HepG2 (cell line): Measurements from ENCODE around the gene WDFY1. TPM values are rescaled to one million over a fixed set of nuclear protein-coding genes. Genes with fewer than 3 reads are reported as not detected.

Experiments used
- CEBPG ChIP-seq: IDR thresholded peaks from 2 replicates; pipeline ENCODE4 v1.6.1; 2016
- CHCHD3 ChIP-seq: sonication (generic); formaldehyde crosslinking; IDR thresholded peaks from 2 replicates; pipeline ENCODE4 v1.8.0; 2022; ENCODE audit warnings: mild to moderate bottlenecking, missing genetic modification reagents, moderate library complexity
- ERF ChIP-seq: IDR thresholded peaks from 2 replicates; pipeline ENCODE4 v1.6.1; 2018; ENCODE audit warnings: missing biosample characterization, missing genetic modification reagents
- GATAD1 ChIP-seq: IDR thresholded peaks from 2 replicates; pipeline ENCODE4 v1.6.1; 2016; ENCODE audit warnings: missing genetic modification reagents, missing compliant biosample characterization
- GATAD2A ChIP-seq: IDR thresholded peaks from 2 replicates; pipeline ENCODE4 v1.6.1; 2016
- HNF4G ChIP-seq, 2 experiments: sonication (generic) in 1 of 2; formaldehyde crosslinking in 1 of 2; IDR thresholded peaks; 2 replicates each; pipeline versions ENCODE4 v1.4.0 to v1.6.1; 2011 to 2020; ENCODE audit warnings: borderline replicate concordance in 2 of 2, low read depth in 2 of 2, mild to moderate bottlenecking in 2 of 2, low read length in 1 of 2, missing genetic modification reagents in 1 of 2, moderate library complexity in 1 of 2
- MAZ ChIP-seq, 2 experiments: sonication (generic) in 1 of 2; formaldehyde crosslinking in 1 of 2; IDR thresholded peaks; 2 replicates each; pipeline versions ENCODE4 v1.5.0 to v1.6.1; 2012 to 2020; ENCODE audit warnings: low read depth in 2 of 2, mild to moderate bottlenecking in 2 of 2, borderline replicate concordance in 1 of 2, improper control_type of control experiment in 1 of 2, low read length in 1 of 2, missing genetic modification reagents in 1 of 2, moderate library complexity in 1 of 2
- NPAS2 ChIP-seq: sonication (generic); formaldehyde crosslinking; IDR thresholded peaks from 2 replicates; pipeline ENCODE4 v1.8.0; 2022; ENCODE audit warnings: mild to moderate bottlenecking, missing genetic modification reagents, borderline replicate concordance
- PHF20 ChIP-seq: sonication (generic); formaldehyde crosslinking; IDR thresholded peaks from 2 replicates; pipeline ENCODE4 v1.5.0; 2020; ENCODE audit warnings: mild to moderate bottlenecking, missing genetic modification reagents
- RFX5 ChIP-seq: IDR thresholded peaks from 2 replicates; pipeline ENCODE4 v1.6.1; 2011; ENCODE audit warnings: low read depth, low read length, improper control_type of control experiment
- TP53 ChIP-seq: sonication (generic); formaldehyde crosslinking; conservative IDR thresholded peaks from 2 replicates; pipeline ENCODE4 v1.4.0; 2020; ENCODE audit warnings: missing genetic modification reagents
- YEATS2 ChIP-seq: sonication (generic); formaldehyde crosslinking; IDR thresholded peaks from 2 replicates; pipeline ENCODE4 v1.4.0; 2020; ENCODE audit warnings: missing genetic modification reagents, borderline replicate concordance
- ZNF317 ChIP-seq: sonication (generic); formaldehyde crosslinking; IDR thresholded peaks from 2 replicates; pipeline ENCODE4 v1.5.0; 2020; ENCODE audit warnings: mild to moderate bottlenecking, missing genetic modification reagents
- ZNF343 ChIP-seq: sonication (generic); formaldehyde crosslinking; IDR thresholded peaks from 2 replicates; pipeline ENCODE4 v1.4.0; 2020; ENCODE audit warnings: mild to moderate bottlenecking, missing genetic modification reagents
- ZNF383 ChIP-seq: sonication (generic); formaldehyde crosslinking; IDR thresholded peaks from 2 replicates; pipeline ENCODE4 v1.4.0; 2020; ENCODE audit warnings: missing genetic modification reagents, mild to moderate bottlenecking, borderline replicate concordance
- ZNF446 ChIP-seq: sonication (generic); formaldehyde crosslinking; IDR thresholded peaks from 2 replicates; pipeline ENCODE4 v1.5.0; 2020; ENCODE audit warnings: mild to moderate bottlenecking, missing genetic modification reagents
- ZNF652 ChIP-seq: IDR thresholded peaks from 2 replicates; pipeline ENCODE4 v1.6.1; 2016; ENCODE audit warnings: low read depth, borderline replicate concordance
- ZNF776 ChIP-seq: sonication (generic); formaldehyde crosslinking; IDR thresholded peaks from 2 replicates; pipeline ENCODE4 v1.4.0; 2020; ENCODE audit warnings: mild to moderate bottlenecking, missing genetic modification reagents
- ZNF780A ChIP-seq: sonication (generic); formaldehyde crosslinking; IDR thresholded peaks from 2 replicates; pipeline ENCODE4 v1.8.0; 2022; ENCODE audit warnings: mild to moderate bottlenecking, missing genetic modification reagents, moderate library complexity
- ZNF790 ChIP-seq: sonication (generic); formaldehyde crosslinking; IDR thresholded peaks from 2 replicates; pipeline ENCODE4 v1.8.0; 2022; ENCODE audit warnings: missing genetic modification reagents, mild to moderate bottlenecking, borderline replicate concordance
- ZNF879 ChIP-seq: sonication (generic); formaldehyde crosslinking; IDR thresholded peaks from 2 replicates; pipeline ENCODE4 v1.8.1; 2023; ENCODE audit warnings: missing genetic modification reagents
- ZNF883 ChIP-seq: sonication (generic); formaldehyde crosslinking; IDR thresholded peaks from 2 replicates; pipeline ENCODE4 v1.5.1; 2020; ENCODE audit warnings: mild to moderate bottlenecking, missing genetic modification reagents; ENCODE audit errors: not compliant biosample characterization
- ZSCAN31 ChIP-seq: sonication (generic); formaldehyde crosslinking; IDR thresholded peaks from 2 replicates; pipeline ENCODE4 v1.5.0; 2020; ENCODE audit warnings: low read depth, mild to moderate bottlenecking, missing genetic modification reagents
- polyA plus RNA-seq, 8 experiments: library from polyadenylated mRNA; depleted of rRNA in 3 of 8; stranded (reverse) in 7 of 8; unstranded in 1 of 8; fragments of >200 nt; fragmentation: Illumina TruSeq in 4 of 8; extraction: Trizol in 4 of 8; gene quantifications; 2 replicates each; pipeline versions ENCODE4 v1.2.1 to v1.2.3, GENCODE V29; 2011 to 2016; ENCODE audit warnings: low read depth in 4 of 8, missing spikeins in 1 of 8, mixed read lengths in 1 of 8; ENCODE audit not compliant: insufficient read depth in 1 of 8
- total RNA-seq, 5 experiments: library from RNA; depleted of rRNA; stranded (reverse); fragments of >200 nt; fragmentation: Illumina TruSeq; extraction: Trizol; gene quantifications; 2 replicates each; pipeline ENCODE4 v1.2.3, GENCODE V29; 2016; ENCODE audit warnings: low read depth in 1 of 5
- TF ChIP-seq, protein P1 (sequence below): IDR thresholded peaks from 2 replicates; pipeline ENCODE4 v1.6.1; 2016; ENCODE audit warnings: missing compliant biosample characterization, missing genetic modification reagents, borderline replicate concordance
- TF ChIP-seq, protein P2 (sequence below): sonication (generic); formaldehyde crosslinking; IDR thresholded peaks from 2 replicates; pipeline ENCODE4 v1.8.1; 2022; ENCODE audit warnings: mild to moderate bottlenecking, missing genetic modification reagents
- TF ChIP-seq, protein P3 (sequence below): sonication (generic); formaldehyde crosslinking; IDR thresholded peaks from 2 replicates; pipeline ENCODE4 v1.5.0; 2020; ENCODE audit warnings: mild to moderate bottlenecking, missing genetic modification reagents, borderline replicate concordance

Gene WDFY1
- total and polyA plus RNA-seq, 2 of the 13 experiments (the other 11 are each of a cell fraction or from before 2014, with no cell fraction given), result 77.0 to 78.4 TPM

DNA sequence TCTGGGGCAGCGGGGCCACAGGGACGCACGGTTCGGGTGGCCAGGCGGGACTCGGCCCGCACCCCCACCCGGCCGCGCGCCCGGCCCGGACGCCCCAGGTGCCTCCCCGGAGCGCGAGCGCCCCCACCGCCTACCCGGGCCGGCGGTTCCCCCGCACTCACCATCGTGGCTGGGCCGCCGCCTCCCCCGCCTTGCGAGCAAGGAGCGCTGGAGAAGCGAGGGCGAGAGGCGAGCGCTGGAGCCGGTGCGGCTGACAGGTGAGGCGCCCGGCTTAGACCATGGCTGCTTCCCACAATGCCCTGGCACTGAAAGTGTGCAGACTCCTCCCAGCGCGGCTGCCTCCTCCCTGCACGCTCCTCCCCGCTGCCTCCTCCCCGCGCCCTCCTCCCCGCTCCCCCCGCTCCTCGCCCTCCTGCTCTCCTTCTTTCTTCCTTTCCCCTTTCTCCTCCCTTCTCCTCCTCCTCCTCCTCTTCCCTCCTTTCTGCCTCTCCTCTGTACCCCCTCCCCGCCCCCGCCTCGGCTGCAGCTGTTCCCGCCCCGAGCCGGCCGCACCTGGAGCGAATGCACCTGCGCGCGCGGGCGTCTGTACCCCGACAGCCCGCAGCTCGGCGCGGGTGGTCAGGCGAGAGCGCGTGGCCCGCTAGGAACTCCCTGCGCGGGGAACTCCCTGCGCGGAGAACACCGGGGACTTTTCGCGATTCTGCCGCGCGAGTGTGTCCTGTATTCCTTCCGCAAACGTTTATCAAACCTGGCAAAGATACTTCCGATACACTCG is 107.7 kb downstream of the WDFY1 start, which contains the start of gene AP1S3 (continued):
- TF ChIP-seq, protein P1, sequence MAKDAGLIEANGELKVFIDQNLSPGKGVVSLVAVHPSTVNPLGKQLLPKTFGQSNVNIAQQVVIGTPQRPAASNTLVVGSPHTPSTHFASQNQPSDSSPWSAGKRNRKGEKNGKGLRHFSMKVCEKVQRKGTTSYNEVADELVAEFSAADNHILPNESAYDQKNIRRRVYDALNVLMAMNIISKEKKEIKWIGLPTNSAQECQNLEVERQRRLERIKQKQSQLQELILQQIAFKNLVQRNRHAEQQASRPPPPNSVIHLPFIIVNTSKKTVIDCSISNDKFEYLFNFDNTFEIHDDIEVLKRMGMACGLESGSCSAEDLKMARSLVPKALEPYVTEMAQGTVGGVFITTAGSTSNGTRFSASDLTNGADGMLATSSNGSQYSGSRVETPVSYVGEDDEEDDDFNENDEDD (CRISPR knock-in tag), result peak; percentile 55; the same call in 1 of the 2 replicates
- TF ChIP-seq ZNF879 (CRISPR knock-in tag) (no peak), HNF4G (IDR thresholded peaks at IDR 0.05; ENCODE audit: borderline replicate concordance, low read depth, low read length) (no peak), HNF4G (CRISPR knock-in tag; IDR thresholded peaks at IDR 0.05; ENCODE audit: borderline replicate concordance, low read depth) (no peak), GATAD2A (CRISPR knock-in tag) (0 out of 2 replicates have a peak, but pooled peaks have one; percentile 5), ZSCAN31 (CRISPR knock-in tag) (peak; percentile 37), ZNF317 (CRISPR knock-in tag) (no peak), MAZ (IDR thresholded peaks at IDR 0.05; ENCODE audit: borderline replicate concordance, low read depth, low read length) (no peak), MAZ (CRISPR knock-in tag; IDR thresholded peaks at IDR 0.05; ENCODE audit: low read depth) (peak; percentile 81), GATAD1 (0 out of 2 replicates have a peak, but pooled peaks have one; percentile 40), TP53 (no peak), NPAS2 (CRISPR knock-in tag) (no peak), RFX5 (no peak), ERF (CRISPR knock-in tag) (no peak), ZNF446 (CRISPR knock-in tag) (no peak), YEATS2 (no peak; the same call in 1 of the 2 replicates), ZNF883 (CRISPR knock-in tag) (peak; percentile 45), PHF20 (no peak), ZNF652 (CRISPR knock-in tag) (peak; percentile 58), ZNF383 (no peak), ZNF780A (0 out of 2 replicates have a peak, but pooled peaks have one; percentile 9), ZNF790 (no peak; the same call in 1 of the 2 replicates), CEBPG (no peak), CHCHD3 (no peak), ZNF776 (CRISPR knock-in tag) (peak; percentile 74; the same call in 1 of the 2 replicates), ZNF343 (no peak; the same call in 1 of the 2 replicates)
- TF ChIP-seq, protein P2, sequence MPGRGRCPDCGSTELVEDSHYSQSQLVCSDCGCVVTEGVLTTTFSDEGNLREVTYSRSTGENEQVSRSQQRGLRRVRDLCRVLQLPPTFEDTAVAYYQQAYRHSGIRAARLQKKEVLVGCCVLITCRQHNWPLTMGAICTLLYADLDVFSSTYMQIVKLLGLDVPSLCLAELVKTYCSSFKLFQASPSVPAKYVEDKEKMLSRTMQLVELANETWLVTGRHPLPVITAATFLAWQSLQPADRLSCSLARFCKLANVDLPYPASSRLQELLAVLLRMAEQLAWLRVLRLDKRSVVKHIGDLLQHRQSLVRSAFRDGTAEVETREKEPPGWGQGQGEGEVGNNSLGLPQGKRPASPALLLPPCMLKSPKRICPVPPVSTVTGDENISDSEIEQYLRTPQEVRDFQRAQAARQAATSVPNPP, result no peak
- TF ChIP-seq, protein P3, sequence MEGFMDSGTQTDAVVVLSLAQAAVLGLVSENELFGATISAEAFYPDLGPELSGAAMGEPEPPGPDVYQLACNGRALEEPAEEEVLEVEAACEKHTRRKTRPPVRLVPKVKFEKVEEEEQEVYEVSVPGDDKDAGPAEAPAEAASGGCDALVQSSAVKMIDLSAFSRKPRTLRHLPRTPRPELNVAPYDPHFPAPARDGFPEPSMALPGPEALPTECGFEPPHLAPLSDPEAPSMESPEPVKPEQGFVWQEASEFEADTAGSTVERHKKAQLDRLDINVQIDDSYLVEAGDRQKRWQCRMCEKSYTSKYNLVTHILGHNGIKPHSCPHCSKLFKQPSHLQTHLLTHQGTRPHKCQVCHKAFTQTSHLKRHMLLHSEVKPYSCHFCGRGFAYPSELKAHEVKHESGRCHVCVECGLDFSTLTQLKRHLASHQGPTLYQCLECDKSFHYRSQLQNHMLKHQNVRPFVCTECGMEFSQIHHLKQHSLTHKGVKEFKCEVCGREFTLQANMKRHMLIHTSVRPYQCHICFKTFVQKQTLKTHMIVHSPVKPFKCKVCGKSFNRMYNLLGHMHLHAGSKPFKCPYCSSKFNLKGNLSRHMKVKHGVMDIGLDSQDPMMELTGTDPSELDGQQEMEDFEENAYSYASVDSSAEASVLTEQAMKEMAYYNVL (CRISPR knock-in tag), result peak; percentile 79; the same call in 1 of the 2 replicates
